ENCODE measurements around the gene LMX1A. TPM values are rescaled to one million over a fixed set of nuclear protein-coding genes. Genes with fewer than 3 reads are reported as not detected.

The LMX1A gene
- total RNA-seq, result not detected
- 0 reads per million in 2 donors for total RNA-seq

GRCh38 chr1:165355977-165356811 is at the start of gene LMX1A:
Gene LMX1A, minus strand, starts transcription at chr1:165356715. Its CDS starts 1,156 bp downstream, at chr1:165355559.
- DNase-seq (no peak), ATAC-seq (no peak)
- Mint-ChIP-seq H3K4me1 (peaks cover 19% of the 10 kb centered on the region), H3K36me3 (ENCODE audit: low read depth) (peaks cover 2% of the 10 kb centered on the region), H3K27me3 (peaks cover 87% of the 10 kb centered on the region), H3K27ac (no peak within 1 kb of the TSS), H3K4me3 (peak within 1 kb of the TSS; percentile 43)
- H3K9me3 ChIP-seq (ENCODE audit: control insufficient read depth, low read length, poor library complexity, severe bottlenecking), result no peaks in the 10 kb centered on the region

- H3K4me1 Mint-ChIP-seq, result peaks cover 14% of the 10 kb centered on the region
- H3K9me3 ChIP-seq (ENCODE audit: control insufficient read depth, low read length, poor library complexity, severe bottlenecking), result no peaks in the 10 kb centered on the region
- DNase-seq (peak in 1 of 3 donors; percentile 12), ATAC-seq (peak; percentile 63)
- H3K27ac Mint-ChIP-seq, result no peak overlapping the region
- H3K36me3 Mint-ChIP-seq (ENCODE audit: low read depth), result peaks cover 4% of the 10 kb centered on the region
- peaks cover 63% of the 10 kb centered on the region for H3K27me3 Mint-ChIP-seq
- H3K4me3 Mint-ChIP-seq, result no peak overlapping the region
Measured at GRCh38 chr1:165403835-165404482, 47.4 kb upstream of the LMX1A start.

GRCh38 chr1:165402517-165403111 is 46.1 kb upstream of the LMX1A start:
- H3K4me1 Mint-ChIP-seq, result peaks cover 18% of the 10 kb centered on the region
- no peaks in the 10 kb centered on the region for H3K9me3 ChIP-seq (ENCODE audit: control insufficient read depth, low read length, poor library complexity, severe bottlenecking)
- no peak for DNase-seq
- H3K27ac Mint-ChIP-seq, result no peak overlapping the region
- ATAC-seq, result no peak
- H3K36me3 Mint-ChIP-seq (ENCODE audit: low read depth), result peaks cover 4% of the 10 kb centered on the region
- peaks cover 58% of the 10 kb centered on the region for H3K27me3 Mint-ChIP-seq
- H3K4me3 Mint-ChIP-seq, result no peak overlapping the region

- DNase-seq, result no peak
- Mint-ChIP-seq H3K27ac (no peak overlapping the region), H3K27me3 (peaks cover 60% of the 10 kb centered on the region), H3K4me1 (peaks cover 19% of the 10 kb centered on the region), H3K36me3 (ENCODE audit: low read depth) (peaks cover 2% of the 10 kb centered on the region), H3K4me3 (no peak overlapping the region)
- peak; percentile 26 for ATAC-seq
- H3K9me3 ChIP-seq (ENCODE audit: control insufficient read depth, low read length, poor library complexity, severe bottlenecking), result no peaks in the 10 kb centered on the region
Measured at GRCh38 chr1:165397944-165398343, 41.4 kb upstream of the LMX1A start.

GRCh38 chr1:165395901-165396300 is 39.4 kb upstream of the LMX1A start:
- H3K36me3 Mint-ChIP-seq (ENCODE audit: low read depth), result peaks cover 3% of the 10 kb centered on the region
- peaks cover 23% of the 10 kb centered on the region for H3K4me1 Mint-ChIP-seq
- peaks cover 73% of the 10 kb centered on the region for H3K27me3 Mint-ChIP-seq
- H3K9me3 ChIP-seq (ENCODE audit: control insufficient read depth, low read length, poor library complexity, severe bottlenecking), result no peaks in the 10 kb centered on the region
- no peak for DNase-seq
- H3K27ac Mint-ChIP-seq, result no peak overlapping the region
- H3K4me3 Mint-ChIP-seq, result no peak overlapping the region
- no peak for ATAC-seq

- Mint-ChIP-seq H3K4me3 (no peak overlapping the region), H3K27ac (no peak overlapping the region), H3K27me3 (peaks cover 73% of the 10 kb centered on the region), H3K4me1 (peaks cover 21% of the 10 kb centered on the region), H3K36me3 (ENCODE audit: low read depth) (peaks cover 3% of the 10 kb centered on the region)
- H3K9me3 ChIP-seq (ENCODE audit: control insufficient read depth, low read length, poor library complexity, severe bottlenecking), result no peaks in the 10 kb centered on the region
- ATAC-seq, result no peak
- no peak for DNase-seq
Measured at GRCh38 chr1:165395478-165395877, 39.0 kb upstream of the LMX1A start.

GRCh38 chr1:165392634-165393571 is 36.4 kb upstream of the LMX1A start:
- Mint-ChIP-seq H3K27ac (peak overlapping the region; percentile 92), H3K36me3 (ENCODE audit: low read depth) (peaks cover 3% of the 10 kb centered on the region), H3K27me3 (peaks cover 78% of the 10 kb centered on the region), H3K4me3 (peak overlapping the region; percentile 85), H3K4me1 (peaks cover 17% of the 10 kb centered on the region)
- peak; percentile 81 to 89 (median 88) for DNase-seq
- H3K9me3 ChIP-seq (ENCODE audit: control insufficient read depth, low read length, poor library complexity, severe bottlenecking), result no peaks in the 10 kb centered on the region
- peak; percentile 100 for ATAC-seq

- no peaks in the 10 kb centered on the region for H3K9me3 ChIP-seq (ENCODE audit: control insufficient read depth, low read length, poor library complexity, severe bottlenecking)
- H3K4me1 Mint-ChIP-seq, result peaks cover 10% of the 10 kb centered on the region
- peaks cover 7% of the 10 kb centered on the region for H3K36me3 Mint-ChIP-seq (ENCODE audit: low read depth)
- ATAC-seq (no peak), DNase-seq (no peak)
- H3K27me3 Mint-ChIP-seq, result peaks cover 84% of the 10 kb centered on the region
- no peak overlapping the region for H3K4me3 Mint-ChIP-seq
- no peak overlapping the region for H3K27ac Mint-ChIP-seq
Measured at GRCh38 chr1:165389609-165390008, 33.1 kb upstream of the LMX1A start.

- no peak overlapping the region for H3K27ac Mint-ChIP-seq
- no peak for ATAC-seq
- peaks cover 4% of the 10 kb centered on the region for H3K4me1 Mint-ChIP-seq
- H3K9me3 ChIP-seq (ENCODE audit: control insufficient read depth, low read length, poor library complexity, severe bottlenecking), result no peaks in the 10 kb centered on the region
- peaks cover 89% of the 10 kb centered on the region for H3K27me3 Mint-ChIP-seq
- H3K36me3 Mint-ChIP-seq (ENCODE audit: low read depth), result peaks cover 9% of the 10 kb centered on the region
- no peak overlapping the region for H3K4me3 Mint-ChIP-seq
- DNase-seq, result no peak
Measured at GRCh38 chr1:165387961-165388360, 31.4 kb upstream of the LMX1A start.

GRCh38 chr1:165387505-165387904 is 31.0 kb upstream of the LMX1A start:
- Mint-ChIP-seq H3K27me3 (peaks cover 89% of the 10 kb centered on the region), H3K36me3 (ENCODE audit: low read depth) (peaks cover 9% of the 10 kb centered on the region), H3K4me1 (no peaks in the 10 kb centered on the region), H3K27ac (no peak overlapping the region), H3K4me3 (no peak overlapping the region)
- H3K9me3 ChIP-seq (ENCODE audit: control insufficient read depth, low read length, poor library complexity, severe bottlenecking), result no peaks in the 10 kb centered on the region
- no peak for ATAC-seq
- DNase-seq, result no peak

GRCh38 chr1:165383599-165384405 is 27.3 kb upstream of the LMX1A start:
- Mint-ChIP-seq H3K4me3 (no peak overlapping the region), H3K36me3 (ENCODE audit: low read depth) (peaks cover 9% of the 10 kb centered on the region), H3K27ac (no peak overlapping the region), H3K27me3 (peaks cover 93% of the 10 kb centered on the region), H3K4me1 (peaks cover 3% of the 10 kb centered on the region)
- H3K9me3 ChIP-seq (ENCODE audit: control insufficient read depth, low read length, poor library complexity, severe bottlenecking), result no peaks in the 10 kb centered on the region
- DNase-seq, result no peak
- ATAC-seq, result no peak

- Mint-ChIP-seq H3K4me3 (no peak overlapping the region), H3K36me3 (ENCODE audit: low read depth) (peaks cover 9% of the 10 kb centered on the region), H3K27ac (no peak overlapping the region), H3K27me3 (peaks cover 86% of the 10 kb centered on the region), H3K4me1 (peaks cover 3% of the 10 kb centered on the region)
- DNase-seq (no peak), ATAC-seq (no peak)
- no peaks in the 10 kb centered on the region for H3K9me3 ChIP-seq (ENCODE audit: control insufficient read depth, low read length, poor library complexity, severe bottlenecking)
Measured at GRCh38 chr1:165383067-165383466, 26.6 kb upstream of the LMX1A start.
